Inferior parietal cortex (tissue), 1 donor: Measurements from ENCODE around the gene ZNF76.
A peak's percentile ranks its signal among the peaks of the same experiment; 100 is the strongest.
"Not testable (repeated sequence)": the region's sequence is repeated elsewhere in the genome, so short reads cannot be mapped to it uniquely, and the experiment has no call there.

Source experiments
- DNase-seq: peaks from one replicate; pipeline ENCODE4 v3.0.0-alpha.2; 2016; ENCODE audit errors: extremely low spot score

The ZNF76 gene

DNA sequence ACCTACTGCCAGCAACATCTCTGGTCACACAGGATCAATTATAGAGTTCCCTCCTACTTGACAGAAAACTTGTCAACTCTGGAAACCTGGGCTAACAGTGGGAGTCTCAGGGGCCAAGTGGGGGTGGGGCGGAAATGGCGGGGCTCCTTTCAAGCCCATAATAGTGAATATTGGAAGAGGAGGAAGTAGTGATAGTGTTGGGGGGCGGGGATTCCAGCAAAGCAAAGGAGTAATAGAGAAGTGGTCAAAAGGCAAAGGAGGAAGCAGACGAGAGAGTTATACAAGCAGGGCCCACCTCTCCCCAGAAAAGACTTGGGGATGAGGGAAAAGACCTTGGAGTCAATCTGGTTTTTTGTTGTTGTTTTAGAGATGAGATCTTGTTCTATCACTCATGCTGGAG is 40.1 kb downstream of the ZNF76 start:
- no peak for DNase-seq

DNA sequence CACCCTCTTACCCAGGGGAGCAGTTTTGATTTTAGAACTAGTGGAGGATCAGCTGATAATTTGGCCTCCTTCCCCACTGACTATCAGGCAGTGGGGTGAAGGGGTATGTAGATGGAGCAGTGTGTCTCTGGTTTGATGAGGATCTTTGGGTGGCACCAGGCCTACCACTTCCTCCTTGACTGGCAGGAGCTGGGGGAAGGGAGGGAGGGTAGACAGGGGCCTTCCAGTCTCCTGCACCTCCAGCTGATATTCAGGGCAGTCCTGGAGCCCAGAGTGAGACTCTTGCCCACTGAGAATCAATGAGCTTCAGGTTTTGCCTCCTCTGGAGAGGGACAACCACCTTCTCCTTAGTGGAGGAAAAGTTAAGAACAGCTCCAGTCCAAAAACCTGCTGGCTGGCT is 41.3 kb downstream of the ZNF76 start:
- DNase-seq: no peak

DNA sequence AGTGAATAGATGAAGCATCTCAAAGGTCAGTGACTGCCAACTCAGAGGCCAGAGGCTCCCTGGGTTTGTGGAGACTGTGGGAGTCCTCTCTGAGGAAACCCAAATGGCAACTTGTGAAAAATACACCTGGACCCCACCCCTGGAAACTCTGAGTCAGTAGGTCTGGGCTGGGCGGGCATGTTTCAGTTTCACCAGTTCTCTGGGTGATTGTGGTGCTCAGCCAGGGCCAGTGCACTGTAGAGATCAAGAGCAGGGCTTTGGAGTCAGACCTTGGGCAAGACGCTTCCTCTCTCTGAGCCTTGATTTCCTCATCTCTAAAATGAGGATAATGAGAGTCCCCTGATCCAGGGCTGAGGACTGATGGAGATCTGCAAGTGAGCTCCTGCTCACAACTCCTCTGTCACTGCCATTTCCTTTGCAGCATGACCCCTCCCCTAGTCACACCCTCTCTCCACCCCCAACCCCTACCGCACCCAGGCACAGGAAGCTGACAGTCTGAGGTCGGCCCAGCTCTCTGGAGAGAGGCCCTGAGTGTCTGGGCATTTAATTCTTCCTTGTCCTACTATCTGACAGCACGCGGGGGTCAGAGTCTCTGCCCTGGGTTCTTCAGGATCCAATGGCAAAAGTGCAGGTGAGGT is 43.2 kb downstream of the ZNF76 start:
- no peak for DNase-seq

DNA sequence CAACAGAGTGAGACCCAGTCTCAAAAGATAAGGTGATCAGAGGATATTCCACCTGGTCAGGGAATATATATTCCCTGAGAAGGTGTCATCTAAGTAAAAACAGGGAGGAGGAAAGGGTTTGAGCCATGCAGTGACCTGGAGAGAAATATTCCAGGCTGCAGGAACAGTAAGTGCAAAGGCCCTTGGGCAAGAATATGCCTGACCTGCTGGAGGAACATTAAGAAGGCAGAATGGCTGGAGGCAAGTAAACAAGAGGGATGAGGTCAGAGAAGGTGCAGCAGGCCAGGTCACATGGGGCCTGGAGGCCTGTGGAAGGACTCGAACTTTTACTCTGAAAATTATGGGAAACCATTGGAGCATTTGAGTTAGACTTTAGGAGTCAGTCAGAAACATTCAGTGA is 44.8 kb downstream of the ZNF76 start:
- DNase-seq: no peak

DNA sequence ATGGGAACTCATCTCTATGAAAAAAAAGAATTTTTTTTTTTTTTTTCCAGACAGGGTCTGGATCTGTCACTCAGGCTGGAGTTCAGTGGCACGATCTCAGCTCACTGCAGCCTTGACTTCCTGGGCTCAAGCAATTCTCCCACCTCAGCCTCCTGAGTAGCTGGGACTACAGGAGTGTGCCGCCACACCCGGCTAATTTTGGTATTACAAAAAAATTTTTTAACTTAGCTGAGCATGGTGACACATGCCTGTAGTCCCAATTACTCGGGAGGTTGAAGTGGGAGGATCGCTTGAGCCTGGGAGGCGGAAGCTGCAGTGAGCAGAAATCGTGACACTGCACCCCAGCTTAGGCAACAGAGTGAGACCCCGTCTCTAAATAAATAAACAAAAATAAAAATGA is 45.6 kb downstream of the ZNF76 start:
- DNase-seq: no peak

DNA sequence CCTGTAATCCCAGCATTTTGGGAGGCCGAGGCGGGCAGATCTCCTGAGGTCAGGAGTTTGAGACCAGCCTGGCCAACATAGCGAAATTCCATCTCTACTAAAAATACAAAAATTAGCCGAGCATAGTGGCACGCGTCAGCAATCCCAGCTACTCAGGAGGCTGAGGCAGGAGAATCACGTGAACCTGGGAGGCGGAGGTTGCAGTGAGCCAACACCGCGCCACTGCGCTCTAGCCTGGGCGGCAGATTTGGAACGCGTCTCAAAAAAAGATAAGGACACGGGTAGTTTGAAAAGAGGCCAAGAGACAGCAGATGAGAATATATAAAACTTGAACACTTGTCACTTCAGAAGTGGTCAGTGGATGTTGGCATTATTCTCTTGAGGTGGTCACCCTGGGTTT is 47.6 kb downstream of the ZNF76 start:
- DNase-seq: not testable (repeated sequence)

DNA sequence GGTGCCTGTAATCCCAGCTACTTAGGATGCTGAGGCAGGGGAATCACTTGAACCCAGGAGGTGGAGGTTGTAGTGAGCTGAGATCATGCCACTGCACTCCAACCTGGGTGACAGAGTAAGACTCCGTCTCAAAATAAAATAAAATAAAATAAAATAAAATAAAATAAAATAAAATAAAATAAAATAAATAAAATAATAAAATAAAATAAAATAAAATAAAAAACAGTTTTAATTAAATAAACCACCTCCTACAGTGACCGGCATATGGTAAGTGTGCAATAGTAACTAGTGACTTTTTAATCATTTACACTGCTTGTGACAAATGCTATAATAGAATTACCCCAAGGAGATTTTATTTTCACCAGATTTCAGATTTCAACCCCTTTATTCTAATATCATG is 49.0 kb downstream of the ZNF76 start:
- DNase-seq: not testable (repeated sequence)

DNA sequence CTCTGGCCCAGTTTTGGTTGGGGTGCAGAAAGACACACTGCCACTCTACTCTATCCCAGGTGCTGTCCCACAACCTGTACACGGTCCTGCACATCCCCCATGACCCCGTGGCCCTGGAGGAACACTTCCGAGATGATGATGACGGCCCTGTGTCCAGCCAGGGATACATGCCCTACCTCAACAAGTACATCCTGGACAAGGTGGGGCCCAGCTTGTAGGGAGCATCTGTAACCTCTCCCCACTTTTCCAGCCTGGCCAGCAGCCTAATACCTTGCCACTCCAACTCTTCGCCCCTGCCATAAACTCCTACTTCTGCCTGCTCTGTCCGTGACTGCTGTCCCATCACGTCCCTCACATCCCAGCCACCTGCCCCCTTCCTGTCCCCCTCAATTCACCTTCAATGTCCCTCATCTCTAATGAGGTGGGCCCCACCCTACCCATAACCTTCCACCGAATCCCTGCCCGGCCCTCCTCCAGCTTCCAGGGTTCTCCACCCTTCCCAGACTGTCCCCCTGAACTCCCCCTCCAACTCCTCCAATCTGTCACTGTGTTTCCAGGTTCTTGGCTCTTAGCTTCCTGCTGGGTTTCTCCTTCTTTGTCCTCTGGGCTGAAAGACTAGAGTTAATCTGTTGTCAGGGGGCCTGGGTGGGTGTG is 50.2 kb downstream of the ZNF76 start:
- no peak for DNase-seq

DNA sequence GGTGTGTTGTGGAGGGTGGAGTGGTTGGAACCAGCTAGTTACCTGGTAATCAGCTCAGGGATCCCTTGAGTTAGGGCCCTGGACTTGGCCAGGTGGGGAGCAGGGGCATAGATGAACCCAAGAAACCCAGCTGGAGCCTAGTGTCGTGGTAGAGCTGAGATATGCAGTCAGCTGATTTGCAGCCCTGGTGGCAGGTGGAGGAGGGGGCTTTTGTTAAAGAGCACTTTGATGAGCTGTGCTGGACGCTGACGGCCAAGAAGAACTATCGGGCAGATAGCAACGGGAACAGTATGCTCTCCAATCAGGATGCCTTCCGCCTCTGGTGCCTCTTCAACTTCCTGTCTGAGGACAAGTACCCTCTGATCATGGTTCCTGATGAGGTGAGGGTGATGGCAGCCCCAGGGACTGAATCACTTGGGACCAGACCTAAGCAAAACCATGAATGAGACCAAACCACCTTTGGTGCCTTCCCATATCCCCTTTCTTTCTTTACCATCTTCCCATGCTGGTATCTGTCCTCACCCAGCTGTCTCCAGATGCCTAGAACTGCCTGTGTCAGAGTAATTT is 50.8 kb downstream of the ZNF76 start:
- DNase-seq: no peak

DNA sequence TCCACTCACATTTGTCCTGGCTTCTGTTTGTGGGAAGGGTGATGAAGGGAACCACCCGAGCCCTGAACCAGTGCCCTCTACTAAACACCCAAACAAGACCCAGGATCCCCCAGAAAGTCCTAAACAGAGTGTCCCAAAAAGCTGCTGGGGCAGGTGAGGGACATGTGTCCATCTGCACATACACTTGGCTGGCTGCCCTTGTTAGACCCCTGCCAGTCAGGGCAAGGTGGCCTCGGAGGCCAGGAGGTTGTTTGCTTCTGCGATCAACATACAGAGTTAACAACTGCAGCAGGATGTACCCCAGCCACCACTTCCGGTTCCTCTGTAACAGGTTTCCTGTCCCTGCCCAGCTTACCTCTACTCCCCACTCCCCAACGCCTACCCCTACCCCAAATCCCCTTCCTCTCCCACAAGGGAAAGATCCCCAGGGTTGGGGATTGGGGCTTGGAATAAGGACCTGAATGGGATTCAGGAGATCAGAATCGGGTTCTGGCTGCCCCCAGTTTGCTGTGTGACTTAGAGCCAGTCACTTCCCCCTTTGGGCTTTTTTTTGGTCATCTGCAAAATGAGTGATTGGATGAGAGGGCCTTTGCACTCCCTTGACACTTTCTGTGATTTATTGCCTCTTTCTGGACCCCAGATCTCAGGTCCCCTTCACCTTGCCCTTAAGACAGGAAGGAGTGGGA is 52.0 kb downstream of the ZNF76 start:
- no peak for DNase-seq

DNA sequence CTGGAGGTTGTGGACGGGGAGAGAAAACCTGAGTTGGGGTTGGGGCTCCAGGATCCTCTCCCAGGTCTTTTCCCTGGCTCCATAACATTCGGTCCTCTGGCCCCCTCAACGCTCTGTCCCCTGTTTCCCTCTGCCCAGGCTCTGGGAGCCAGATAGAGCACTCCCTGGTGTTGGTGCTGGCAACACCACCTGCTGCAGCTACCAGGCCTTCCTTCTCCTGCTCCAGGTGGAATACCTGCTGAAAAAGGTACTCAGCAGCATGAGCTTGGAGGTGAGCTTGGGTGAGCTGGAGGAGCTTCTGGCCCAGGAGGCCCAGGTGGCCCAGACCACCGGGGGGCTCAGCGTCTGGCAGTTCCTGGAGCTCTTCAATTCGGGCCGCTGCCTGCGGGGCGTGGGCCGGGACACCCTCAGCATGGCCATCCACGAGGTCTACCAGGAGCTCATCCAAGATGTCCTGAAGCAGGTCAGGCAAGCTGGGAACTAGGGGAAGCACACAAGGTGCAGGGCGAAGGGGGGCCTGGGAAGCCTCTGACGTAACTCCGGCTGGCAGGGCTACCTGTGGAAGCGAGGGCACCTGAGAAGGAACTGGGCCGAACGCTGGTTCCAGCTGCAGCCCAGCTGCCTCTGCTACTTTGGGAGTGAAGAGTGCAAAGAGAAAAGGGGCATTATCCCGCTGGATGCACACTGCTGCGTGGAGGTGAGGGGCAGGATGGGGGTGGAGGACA is 52.7 kb downstream of the ZNF76 start:
- DNase-seq: no peak

DNA sequence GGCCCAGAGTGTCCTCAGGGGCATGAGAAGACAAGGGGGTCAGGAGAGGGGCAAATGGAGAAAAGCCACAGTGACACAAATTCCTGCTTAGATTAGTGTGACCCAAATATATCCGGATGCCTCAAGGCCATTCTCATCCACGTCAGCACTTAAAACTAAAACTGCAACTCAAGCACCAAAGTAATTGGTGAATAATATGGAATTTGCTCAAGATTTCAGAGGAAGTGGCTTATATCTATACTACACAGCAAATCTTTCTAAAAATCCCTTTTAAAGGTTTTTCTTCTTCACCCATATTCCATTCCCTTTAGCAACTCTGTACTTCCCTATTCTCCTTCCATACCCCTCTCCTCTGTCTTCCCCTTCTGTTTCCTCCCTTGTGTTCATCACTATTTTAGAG is 53.3 kb downstream of the ZNF76 start:
- DNase-seq: no peak

DNA sequence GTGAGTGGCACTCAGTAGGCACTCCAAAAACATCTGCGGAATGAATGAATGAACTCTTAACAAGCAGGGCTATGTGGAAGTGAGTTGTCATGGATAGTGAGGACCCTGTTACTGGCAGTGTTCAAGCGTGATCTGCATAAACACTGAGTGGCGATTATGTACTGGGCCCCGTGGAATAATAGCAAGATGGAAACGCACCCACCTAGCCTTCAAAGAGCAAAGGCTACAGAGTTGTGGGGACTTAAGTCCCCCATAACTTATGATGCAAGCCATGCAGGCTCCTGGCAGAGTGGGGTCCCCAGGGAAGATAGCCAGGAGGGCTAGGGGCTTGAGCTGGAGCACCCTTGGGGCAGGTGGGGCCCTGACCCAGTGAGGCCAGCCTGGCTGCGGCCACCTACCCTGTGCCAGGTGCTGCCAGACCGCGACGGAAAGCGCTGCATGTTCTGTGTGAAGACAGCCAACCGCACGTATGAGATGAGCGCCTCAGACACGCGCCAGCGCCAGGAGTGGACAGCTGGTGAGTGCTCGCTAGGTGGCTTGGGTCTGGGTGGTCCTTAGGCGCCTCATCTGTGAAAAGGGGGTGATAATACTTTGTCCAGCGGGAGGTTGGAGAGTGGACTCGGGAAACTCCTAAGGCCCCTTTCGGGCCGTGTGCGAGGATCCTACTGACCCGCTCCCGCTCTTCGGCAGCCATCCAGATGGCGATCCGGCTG is 58.1 kb downstream of the ZNF76 start:
- DNase-seq: no peak

DNA sequence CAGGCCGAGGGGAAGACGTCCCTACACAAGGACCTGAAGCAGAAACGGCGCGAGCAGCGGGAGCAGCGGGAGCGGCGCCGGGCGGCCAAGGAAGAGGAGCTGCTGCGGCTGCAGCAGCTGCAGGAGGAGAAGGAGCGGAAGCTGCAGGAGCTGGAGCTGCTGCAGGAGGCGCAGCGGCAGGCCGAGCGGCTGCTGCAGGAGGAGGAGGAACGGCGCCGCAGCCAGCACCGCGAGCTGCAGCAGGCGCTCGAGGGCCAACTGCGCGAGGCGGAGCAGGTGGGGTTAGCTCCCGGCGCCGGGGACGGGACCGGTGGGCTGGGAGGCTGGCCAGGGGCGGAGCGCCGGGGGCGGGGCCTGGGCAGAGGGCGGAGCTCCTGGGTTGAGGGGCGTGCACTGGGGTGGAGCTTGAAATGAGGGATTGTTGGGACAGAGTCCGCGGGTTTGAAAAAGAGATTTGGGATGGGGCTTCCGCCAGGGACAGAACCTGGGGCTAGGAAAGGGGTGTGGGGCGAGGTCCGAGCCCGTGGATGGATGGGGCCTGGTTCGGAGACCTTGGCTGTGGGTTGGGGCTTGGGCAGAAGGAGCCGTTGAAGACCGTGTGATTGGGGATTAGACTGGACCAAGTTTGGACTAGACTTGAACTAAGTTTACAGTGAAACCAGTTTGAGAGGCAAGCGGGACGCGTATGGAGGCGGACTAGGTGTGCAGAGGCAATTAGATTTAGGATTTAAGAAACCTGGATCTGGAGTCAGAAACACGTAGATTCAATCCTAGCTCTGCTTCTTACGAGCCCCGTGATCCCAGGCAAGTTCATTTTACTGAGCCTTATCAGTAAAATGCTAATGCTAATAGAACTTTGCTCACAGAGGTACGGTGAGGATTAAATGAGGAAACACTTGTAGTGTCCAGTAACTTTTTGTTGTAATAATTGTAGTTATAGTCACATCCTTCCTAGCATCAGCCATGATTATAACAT is 58.9 kb downstream of the ZNF76 start:
- peak; percentile 47 for DNase-seq

DNA sequence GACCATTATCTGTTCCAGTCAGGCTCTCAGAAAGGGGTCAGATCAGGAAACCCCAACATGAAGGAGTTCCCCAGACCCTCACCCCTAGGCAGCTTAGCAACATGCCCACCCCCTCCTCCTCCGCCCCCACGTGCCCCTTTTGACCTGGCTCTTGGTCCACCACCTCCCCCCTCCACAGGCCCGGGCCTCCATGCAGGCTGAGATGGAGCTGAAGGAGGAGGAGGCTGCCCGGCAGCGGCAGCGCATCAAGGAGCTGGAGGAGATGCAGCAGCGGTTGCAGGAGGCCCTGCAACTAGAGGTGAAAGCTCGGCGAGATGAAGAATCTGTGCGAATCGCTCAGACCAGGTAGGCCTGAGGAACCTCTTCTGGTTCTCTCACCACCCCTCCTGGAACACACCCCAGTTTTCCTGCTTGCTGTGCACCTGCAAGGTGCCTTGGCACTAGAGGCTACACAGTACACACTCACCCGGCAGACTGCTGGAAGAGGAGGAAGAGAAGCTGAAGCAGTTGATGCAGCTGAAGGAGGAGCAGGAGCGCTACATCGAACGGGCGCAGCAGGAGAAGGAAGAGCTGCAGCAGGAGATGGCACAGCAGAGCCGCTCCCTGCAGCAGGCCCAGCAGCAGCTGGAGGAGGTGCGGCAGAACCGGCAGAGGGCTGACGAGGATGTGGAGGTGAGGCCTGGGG is 60.0 kb downstream of the ZNF76 start:
- DNase-seq: no peak

DNA sequence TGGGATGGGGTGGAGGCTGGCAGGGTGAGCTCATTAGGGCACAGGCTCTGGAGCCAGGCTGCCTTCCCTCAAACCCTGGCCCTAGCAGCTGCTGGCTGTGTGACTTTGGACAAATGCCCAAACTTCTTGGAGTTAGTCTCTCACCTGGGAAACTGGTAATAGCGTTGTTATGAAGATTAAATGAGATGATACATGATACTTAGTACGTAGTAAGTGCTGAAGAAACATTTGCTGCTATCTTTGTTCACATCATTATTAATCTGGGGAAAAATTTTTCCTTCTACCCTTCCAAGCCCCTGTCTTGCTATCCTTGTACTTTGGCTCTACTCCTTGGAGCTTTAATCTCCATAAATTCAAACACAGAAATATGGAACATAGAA is 60.5 kb downstream of the ZNF76 start:
- no peak for DNase-seq

DNA sequence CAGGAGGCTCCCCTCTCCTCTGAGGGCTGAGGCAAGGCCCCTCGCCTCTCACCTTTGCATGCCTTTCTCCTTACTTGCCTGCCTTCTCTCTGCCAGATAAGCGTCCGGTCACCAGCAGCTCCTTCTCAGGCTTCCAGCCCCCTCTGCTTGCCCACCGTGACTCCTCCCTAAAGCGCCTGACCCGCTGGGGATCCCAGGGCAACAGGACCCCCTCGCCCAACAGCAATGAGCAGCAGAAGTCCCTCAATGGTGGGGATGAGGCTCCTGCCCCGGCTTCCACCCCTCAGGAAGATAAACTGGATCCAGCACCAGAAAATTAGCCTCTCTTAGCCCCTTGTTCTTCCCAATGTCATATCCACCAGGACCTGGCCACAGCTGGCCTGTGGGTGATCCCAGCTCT is 61.6 kb downstream of the ZNF76 start:
- DNase-seq: no peak

DNA sequence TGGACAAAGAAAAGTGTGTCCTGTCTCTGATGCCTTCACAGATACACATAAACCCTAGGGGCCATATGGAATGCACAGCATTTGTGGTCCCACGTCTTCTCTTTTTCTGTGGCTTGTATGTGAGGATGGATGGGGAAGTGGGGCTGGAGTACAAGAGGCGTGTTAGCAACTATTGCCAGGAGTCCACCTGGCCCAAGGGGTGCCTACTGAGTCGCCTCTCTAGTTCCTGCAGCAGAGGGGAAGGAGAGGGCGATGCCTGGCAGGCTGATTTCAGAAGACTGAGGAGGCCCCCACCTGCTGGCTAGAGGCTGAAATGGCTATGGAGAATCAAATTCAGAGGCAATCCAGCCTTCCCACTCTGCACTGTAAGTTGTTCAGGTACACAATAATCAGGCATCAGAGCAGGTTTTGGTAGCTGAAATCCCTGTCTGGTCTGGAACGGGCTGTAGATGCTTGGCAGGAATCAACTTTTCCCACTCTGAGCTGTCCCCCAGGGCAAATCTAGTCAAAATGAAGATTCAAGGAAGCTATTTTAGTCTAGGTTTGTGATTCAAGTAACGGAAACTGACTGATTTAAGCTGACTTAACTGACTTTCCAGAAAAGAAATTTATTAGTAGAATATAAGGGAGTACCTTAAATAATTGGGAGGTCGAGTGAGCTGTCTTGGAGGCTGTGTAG is 68.0 kb downstream of the ZNF76 start:
- DNase-seq: peak; percentile 27

DNA sequence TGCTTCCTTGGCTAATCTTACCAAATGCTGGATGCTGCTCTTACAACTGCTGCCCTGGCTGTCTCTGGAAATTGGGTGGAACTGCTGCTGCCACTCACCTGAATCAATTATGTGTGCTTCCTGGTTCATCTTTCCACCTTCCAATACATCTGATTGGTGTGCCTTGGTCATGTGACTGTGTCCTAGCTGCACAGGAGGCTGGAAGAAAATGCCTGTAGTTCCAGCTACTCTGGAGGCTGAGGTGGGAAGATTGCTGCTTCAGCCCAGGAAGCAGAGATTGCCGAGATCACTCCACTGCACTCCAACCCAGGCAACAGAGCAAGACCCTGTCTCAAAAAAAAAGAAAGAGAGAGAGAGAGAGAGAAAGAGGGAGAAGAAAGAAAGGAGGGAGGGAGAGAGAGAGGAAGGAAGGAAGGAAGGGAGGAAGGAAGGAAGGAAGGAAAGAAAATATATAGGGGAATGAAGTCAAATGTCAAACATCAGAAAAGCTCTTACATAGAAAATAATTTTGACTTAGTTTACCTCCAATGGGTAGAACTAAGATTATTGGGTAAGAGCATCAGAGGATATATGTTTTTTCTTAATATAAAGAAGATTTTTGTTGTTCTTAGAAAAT is 68.7 kb downstream of the ZNF76 start:
- DNase-seq: no peak
